ENCODE results near the gene ASAP2. TPM values are rescaled to one million over a fixed set of nuclear protein-coding genes. Genes with fewer than 3 reads are reported as not detected.
"Not testable (repeated sequence)": the region's sequence is repeated elsewhere in the genome, so short reads cannot be mapped to it uniquely, and the experiment has no call there.

Gene ASAP2
- total RNA-seq, 1 donor from 2014 or later = 0.23 TPM

DNA sequence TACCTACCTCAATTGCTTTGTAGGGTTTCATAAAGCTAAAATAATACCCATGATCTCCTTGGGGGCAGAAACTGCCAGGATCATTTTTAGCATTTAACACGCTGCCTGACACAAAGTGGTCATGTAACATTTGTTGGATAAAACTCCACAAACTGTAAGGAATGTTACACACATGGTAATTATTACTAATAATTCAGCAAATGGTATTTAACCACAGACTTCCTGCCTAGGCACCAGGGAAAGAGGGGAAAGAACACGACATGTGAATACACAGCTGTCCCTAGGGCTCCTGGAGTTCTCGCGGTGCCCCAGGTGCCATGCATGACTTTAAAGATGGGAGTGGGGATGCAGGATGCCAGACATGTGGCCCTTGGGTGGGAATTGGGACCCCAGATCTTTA lies 43.5 kb downstream of the ASAP2 start:
- intact Hi-C loops (cut with micrococcal nuclease) = no loop called here

GRCh38 chr2:9250498-9251153 lies 44.0 kb downstream of the ASAP2 start:
- intact Hi-C loops (cut with micrococcal nuclease) = no loop called here

- intact Hi-C loops (cut with micrococcal nuclease) = no loop called here
Observed at GRCh38 chr2:9251154-9252001, 44.8 kb downstream of the ASAP2 start.

GRCh38 chr2:9252002-9252357 lies 45.4 kb downstream of the ASAP2 start:
- intact Hi-C loops (cut with micrococcal nuclease) = no loop called here

DNA sequence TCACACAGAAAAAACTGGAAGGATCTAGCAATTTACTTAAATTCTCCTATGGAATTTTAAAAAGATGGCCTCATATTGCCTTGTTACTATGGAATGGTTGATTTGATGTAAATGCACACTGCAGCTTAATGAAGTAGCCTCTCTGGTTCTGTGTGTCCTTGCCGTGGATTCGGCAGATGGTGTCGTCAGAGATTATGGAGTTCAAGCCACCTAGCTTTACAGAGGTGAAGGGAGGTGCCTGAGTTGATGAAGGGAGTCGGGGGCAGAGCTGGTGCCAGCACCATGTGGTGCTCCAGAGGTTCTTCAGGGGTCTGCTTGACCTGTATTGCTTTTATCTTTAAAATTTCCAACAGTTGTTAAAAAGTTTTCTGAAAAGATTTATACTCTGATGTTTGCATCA lies 48.8 kb downstream of the ASAP2 start:
- intact Hi-C loops (cut with micrococcal nuclease) = no loop called here

DNA sequence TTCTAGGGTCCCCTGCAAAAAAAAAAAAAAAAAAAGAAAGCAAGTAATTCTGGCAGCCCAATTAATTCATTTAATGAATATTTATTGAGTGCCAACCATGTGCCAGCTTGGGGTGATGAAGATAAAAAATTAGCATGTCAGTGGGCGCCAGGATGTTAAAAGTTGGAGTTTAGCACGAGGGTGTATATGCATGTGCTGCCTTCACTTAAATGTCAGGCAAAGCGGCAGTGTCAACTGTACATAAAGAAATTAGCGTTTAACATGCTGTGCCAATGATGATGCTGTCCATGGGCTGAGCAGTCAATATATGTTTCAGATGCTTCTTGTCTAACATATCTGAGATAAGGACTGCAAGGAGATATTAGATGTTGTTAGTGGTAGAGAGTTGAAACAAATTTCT lies 49.5 kb downstream of the ASAP2 start:
- intact Hi-C loops (cut with micrococcal nuclease) = no loop called here

GRCh38 chr2:9256570-9257043 lies 50.0 kb downstream of the ASAP2 start:
- intact Hi-C loops (cut with micrococcal nuclease) = no loop called here

- intact Hi-C loops (cut with micrococcal nuclease) = no loop called here
Observed at GRCh38 chr2:9258501-9258900, 51.9 kb downstream of the ASAP2 start.

GRCh38 chr2:9258953-9259399 lies 52.4 kb downstream of the ASAP2 start:
- intact Hi-C loops (cut with micrococcal nuclease) = no loop called here

DNA sequence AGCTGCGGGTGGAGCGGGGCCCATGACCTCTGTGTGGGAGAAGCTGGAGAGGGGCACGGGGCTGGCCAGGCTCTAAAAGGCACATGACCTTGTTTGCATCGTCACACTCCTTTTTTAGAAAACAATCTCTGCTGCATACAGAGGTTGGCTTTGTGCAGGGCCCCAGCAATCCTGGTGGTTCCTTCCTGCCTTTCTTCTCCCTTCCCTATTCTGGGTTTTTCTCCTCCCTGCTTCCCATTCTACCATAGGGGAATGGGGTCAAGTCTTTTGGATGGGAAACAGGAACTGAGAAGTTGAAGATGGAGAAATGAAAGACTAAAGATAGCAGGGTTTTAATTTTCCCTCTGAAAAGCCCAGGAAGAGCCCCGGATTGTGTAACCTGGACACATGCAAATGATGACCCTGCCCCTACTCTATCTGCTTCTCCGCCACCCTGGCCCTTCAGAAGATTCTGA lies 53.9 kb downstream of the ASAP2 start:
- intact Hi-C loops (cut with micrococcal nuclease) = no loop called here

DNA sequence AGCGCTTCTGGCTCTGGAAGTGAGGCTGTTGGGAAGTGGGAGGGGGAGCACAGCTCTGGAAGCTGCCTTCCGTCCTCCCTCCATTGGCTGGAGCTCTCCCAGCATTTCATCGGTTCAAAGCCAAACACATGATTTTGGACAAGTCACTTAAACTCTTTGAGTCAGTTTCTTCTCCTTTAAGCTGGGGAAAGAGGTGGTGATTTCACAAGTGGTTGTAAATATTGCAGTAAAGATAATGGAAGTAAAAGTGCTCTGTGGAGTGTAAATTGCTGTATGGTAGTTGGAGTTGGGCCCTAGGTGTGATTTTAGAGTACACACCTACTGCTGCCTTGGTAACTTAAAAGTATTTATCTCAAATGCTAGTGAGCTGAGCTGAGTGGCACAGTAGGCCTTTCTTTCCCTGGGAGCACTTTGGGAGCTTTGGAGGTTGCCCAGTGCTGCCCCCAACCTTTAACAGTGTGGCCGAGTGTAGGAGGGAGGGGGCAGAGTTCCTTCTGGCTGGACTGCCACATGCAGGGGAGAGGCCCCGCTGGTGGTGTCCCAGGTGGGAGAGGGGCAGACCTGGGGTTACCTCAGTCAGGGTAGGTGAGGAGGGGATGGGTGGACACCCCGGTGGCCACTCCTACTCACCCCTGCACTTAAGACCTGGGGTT lies 54.7 kb downstream of the ASAP2 start:
- intact Hi-C loops (cut with micrococcal nuclease) = no loop called here

- intact Hi-C loops (cut with micrococcal nuclease) = no loop called here
Observed at GRCh38 chr2:9262671-9263171, 56.1 kb downstream of the ASAP2 start.

GRCh38 chr2:9263428-9263827 lies 56.8 kb downstream of the ASAP2 start:
- intact Hi-C loops (cut with micrococcal nuclease) = no loop called here

DNA sequence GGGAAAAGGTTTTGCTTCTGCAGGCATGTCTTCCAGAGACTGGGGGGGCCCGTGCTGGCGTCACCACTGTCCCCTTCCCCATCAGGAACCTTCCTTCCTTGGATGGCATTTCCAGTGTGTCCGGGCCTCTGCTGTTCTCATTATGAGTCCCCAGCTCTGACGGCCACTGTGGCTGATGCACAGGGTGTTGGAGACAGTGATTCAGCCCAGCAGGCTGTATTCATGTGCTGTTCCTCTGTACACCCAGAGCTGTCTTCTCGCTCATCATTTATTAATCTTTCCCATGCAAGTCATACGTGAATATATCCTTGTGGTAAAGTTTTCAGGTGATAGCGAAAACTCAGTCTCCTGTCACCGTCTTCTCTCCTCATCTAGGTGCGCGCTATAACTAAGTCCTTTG lies 57.7 kb downstream of the ASAP2 start:
- intact Hi-C loops (cut with micrococcal nuclease) = no loop called here

- intact Hi-C loops (cut with micrococcal nuclease) = no loop called here
Observed at GRCh38 chr2:9266711-9267110, 60.1 kb downstream of the ASAP2 start.

DNA sequence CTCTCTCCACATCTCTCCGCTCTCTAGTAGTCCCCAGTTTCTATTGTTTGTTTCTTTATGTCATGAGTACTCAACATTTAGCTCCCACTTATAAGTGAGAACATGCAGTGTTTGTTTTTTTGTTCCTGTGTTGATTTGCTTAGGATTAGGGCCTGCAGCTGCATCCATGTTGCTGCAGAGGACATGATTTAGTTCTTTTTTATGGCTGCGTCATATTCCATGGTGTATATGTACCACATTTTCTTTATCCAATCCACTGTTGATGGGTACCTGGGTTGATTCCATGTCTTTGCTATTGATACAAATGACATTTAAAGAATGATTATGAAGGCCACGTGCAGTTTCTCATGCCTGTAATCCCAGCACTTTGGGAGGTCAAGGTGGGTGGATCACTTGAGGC lies 60.7 kb downstream of the ASAP2 start:
- intact Hi-C loops (cut with micrococcal nuclease) = not testable (repeated sequence)

DNA sequence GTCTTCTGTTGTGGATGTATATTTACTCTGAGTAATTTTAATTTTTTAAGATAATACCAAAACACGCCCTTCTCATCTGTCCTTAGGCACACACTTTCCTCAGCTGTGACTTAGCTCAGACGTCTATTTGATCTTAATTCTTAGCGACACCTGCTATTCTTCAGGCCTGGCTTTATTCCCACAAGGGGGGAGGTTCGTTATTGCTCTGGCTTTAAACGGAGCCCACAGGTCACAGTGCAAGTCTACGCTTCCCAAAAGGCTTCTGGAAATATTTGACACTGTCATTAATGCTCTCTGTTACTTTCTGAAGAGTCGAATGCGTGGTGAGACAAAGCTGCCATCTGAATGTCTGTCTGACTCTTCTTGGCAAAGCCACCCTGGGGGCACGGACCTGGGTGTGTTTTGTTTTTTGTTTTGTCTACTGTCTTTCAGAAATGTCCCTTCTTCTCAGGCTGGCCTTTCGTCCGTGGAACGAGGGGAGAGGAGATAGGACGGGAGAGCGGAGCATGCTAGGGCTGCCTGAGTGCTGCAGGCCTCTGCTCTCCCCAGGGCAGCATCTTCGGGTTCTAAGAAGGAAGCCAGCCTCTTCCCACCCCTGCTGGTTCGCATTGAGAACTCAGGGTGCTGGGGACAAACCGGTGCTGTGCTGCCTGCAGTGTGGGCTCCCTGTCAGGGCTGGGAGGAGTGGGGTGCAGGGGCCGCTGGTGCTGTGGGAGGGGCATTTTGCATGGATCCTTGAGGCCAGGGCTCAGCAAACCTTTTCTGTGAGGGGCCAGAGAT lies 61.9 kb downstream of the ASAP2 start:
- intact Hi-C loops (cut with micrococcal nuclease) = no loop called here

DNA sequence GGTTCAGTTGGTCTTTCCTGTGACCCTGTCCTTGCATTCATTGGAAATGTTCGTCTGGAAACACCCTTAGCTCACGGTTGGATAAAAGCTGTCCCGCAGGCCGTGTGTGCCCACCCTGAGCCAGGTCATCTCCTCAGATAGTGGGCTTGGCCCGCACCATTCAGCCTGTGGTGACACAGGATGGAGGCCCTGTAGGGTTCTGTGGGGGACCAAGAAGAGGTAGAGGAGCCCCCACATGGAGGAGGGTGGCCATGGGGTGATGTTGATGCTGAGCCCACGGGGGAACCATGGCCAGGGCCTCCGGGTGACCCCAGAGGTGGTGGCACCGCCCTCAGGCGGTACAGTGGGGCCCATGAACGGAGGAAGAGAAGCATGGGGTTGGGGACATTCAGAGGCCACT lies 62.7 kb downstream of the ASAP2 start:
- intact Hi-C loops (cut with micrococcal nuclease) = no loop called here

DNA sequence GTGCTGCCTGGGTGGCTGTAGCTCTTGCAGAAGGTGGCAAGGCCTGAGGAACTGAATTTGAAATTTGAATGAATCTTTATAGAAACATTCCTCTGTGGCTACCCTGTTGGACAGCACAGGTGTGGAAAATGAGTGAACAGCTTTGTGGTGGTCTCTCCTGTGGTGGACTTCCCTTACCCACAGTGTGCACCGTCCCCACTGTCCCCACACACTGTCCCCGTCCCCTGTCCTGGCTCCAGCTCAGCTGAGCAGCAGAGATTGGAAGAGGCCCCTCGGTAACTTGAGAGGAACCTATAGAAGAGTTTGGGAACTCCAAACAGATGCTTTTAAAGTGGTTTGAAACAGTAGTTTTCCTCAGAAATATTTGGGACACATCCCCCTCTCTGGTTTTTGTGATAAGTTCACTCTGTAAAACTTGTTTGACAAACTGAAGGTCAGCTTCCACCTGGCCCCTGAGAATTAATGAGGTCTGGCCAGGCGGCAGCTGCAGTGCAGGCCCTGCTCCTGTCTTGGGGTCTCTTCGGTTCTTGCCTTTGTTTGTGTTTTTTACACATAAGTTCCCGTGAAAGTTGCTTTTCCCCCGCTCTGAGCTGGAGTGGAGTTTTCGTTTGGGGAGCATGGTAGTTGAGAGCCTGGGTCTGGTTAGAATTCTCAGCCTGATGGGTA lies 63.2 kb downstream of the ASAP2 start:
- intact Hi-C loops (cut with micrococcal nuclease) = no loop called here

DNA sequence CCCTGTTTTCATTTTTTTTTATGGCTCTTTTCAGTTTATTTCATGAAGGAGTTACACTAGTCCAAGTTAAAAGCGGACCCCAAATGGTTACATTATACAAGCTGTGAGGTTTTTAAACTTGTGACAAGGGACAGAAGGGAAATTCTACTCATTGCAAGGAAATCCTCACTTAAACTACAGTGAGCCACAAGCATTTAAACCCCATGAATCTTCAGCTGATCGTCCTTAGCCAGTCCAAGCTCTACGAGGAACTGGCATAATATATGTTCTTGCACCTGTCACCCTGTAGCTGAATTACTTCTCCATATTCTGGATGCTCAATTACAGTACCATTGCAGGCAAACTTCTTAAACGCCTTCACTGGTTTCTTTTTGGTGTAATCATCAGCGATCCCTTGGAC lies 64.5 kb downstream of the ASAP2 start:
- intact Hi-C loops (cut with micrococcal nuclease) = no loop called here

DNA sequence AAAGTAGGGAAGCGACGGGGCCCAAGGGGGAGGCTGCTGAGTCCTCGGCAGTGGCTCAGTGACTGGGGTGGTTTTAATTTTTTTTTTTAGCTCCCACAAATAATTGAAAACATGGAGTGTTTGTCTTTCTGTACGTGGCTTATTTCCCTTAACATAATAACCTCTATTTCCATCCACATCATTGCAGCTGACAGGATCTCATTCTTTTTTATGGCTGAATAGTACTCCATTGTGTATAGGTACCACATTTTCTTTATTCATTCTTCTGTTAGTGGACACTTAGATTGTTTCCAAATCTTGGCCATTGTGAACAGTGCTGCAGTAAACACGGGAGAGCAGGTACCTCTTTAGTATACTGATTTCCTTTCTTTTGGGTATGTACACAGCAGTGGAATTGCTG lies 65.1 kb downstream of the ASAP2 start:
- intact Hi-C loops (cut with micrococcal nuclease) = no loop called here
